ENCODE results near the gene CYTH1.

The CYTH1 gene, protein sequence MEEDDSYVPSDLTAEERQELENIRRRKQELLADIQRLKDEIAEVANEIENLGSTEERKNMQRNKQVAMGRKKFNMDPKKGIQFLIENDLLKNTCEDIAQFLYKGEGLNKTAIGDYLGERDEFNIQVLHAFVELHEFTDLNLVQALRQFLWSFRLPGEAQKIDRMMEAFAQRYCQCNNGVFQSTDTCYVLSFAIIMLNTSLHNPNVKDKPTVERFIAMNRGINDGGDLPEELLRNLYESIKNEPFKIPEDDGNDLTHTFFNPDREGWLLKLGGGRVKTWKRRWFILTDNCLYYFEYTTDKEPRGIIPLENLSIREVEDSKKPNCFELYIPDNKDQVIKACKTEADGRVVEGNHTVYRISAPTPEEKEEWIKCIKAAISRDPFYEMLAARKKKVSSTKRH

DNA sequence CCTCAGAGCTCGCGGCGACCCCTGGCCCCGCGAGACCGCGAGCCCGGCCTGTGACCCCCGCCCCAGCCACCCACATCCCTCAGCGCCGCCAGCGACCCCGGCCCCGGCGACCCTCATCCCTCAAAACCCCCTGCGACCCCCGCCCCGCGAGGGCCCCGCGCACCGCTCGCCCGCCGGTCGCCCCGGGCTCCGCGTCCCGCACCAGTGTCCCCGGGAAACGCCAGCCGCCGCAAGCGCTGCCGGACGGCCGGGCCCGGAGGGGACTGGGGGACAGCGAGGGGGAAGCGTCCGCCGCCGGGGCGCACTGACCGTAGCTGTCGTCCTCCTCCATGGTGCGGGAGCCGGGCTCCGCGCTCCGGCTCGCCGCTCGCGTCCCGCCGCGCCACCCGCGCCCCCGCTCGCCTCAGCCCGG lies at the start of gene CYTH1:
Gene CYTH1 (minus strand): TSS at position 381 of the 412 bp plus-strand sequence. CDS start 50 bp downstream, at position 331.
- no peak for DNase-seq

DNA sequence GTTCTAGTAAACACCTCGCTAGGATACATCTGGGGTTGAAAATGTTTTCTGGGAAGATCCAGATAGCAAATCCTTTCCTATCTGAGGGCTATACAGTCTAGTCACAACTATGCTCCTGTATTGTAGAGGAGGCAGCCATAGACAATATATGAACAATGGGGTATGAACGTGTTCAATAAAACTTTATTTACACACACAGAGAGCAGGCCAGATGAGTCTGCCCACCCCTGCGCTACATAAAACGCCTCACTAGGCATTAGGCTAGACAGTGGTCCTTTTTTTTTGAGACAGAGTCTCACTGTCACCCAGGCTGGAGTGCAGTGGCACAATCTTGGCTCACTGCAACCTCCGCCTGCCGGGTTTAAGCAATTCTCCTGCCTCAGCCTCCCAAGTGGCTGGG lies 47.4 kb upstream of the CYTH1 start:
- DNase-seq, result no peak

DNA sequence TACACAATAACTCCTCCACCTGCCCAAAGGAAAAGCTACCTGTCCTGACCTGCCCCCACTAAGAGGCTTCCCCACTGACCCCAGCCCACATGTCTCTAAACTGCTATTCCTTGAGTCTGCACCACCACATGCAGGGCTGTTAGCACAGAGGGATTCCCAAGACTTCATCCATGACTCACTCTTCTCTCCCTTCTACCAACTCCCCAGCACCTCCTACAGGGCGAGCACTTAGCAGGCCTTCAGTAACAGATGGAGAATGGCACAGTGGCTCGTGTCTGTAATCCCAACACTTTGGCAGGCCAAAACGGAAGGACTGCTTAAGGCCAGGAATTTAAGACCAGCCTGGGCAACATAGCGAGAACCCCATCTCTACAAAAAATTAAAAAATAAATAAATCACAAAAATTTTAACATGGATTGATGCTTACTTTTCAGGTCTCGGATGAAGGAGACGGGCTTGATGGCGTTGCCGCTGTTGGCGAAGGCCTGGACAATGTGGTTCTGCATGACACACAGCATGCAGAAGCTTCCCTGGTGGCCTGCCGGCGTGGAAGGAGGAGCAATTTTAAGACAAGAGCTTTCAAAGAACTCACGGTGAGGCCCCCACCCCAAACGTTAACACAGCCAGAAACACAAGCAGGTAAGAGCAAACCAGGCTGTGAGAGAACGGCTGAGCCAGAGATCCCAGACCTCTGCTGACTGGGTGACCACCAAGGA lies 46.6 kb upstream of the CYTH1 start:
- DNase-seq, result peak; percentile 49

DNA sequence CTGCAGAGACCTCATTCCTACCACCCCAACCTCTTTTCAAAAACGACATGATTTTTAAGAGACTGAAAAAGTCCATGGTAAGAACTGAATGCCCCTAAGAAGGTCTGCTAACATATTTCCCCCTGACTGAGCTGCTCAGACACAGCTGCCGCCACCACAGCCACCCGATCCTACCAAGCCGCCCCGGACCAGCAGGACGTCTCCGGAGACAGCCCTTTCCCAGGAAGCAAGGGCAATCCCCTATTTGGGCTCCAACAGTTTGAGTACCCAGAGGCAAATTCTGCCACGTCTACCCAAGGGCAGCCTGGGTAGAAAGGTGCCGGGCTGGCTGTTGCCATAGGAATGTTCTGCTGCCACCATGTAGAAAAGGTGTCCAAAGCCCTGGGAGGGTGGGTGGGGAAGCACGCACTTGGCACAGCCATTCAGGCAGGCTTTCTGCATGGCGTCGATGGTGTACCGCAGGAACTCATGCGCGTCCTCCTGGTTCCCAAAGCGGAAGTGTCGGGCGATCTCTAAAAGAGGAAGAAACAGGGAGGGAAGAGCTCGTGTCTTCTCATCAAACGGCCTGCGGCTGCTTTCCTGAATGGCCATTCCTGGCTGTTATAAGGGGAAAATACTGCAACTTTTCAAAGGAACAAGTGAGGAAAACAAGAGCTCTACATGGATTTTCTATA lies 44.9 kb upstream of the CYTH1 start:
- DNase-seq, result peak; percentile 83

DNA sequence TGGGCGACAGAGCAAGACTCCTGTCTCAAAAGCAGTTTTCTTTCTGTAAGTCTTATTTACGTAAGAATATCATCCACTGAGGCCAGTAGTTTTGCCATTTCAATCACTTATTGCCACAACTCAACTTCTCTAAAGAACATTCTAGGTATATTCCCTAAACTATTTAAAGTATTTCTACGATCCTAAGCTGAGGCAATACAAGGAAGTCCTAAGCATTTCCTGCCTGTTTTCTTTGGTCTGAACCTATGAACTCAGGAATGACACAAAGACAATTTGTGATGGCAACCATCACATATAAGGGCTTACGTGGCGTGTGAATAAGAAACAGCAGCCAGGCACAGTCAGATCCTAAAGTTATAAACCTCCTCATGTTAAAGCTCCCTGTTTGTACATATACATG lies 44.3 kb upstream of the CYTH1 start:
- no peak for DNase-seq

DNA sequence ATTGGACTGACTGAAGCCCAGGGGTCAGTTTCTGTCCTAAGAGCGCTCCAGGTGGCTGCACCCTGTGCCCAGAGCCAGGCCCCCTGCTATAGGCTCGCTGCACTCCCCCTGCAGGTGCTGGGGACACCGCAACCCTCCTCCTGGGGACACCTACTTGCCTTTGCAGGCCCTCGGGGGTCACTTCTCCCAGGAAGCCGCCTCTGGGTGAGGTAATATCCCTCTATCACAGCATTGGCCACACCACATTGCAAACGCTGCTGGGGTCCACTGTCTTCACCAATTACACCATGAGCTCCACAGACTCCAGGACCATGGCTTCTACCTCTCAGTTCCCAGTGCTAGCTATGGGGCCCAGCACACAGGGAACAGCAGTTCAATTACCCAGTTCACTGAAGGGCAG lies 43.6 kb upstream of the CYTH1 start:
- no peak for DNase-seq

DNA sequence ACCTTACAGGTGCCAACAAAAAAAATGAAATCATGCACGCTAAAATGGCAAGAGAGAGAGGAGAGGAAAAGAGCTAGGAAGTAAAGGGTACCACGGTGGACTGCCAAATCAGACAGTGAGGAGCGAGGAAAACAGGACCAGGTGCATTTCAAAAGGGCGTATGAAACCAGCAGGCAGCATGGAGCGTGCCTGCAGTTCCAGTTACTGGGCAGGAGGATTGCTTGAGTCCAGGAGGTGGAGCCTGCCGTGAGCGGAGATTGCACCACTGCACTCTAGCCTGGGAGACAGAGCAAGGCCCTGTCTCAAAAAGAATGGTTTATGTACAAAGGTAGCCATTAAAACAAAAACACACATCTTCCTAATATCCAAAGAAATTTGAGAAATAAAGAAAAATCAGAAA lies 42.2 kb upstream of the CYTH1 start:
- DNase-seq, result no peak

DNA sequence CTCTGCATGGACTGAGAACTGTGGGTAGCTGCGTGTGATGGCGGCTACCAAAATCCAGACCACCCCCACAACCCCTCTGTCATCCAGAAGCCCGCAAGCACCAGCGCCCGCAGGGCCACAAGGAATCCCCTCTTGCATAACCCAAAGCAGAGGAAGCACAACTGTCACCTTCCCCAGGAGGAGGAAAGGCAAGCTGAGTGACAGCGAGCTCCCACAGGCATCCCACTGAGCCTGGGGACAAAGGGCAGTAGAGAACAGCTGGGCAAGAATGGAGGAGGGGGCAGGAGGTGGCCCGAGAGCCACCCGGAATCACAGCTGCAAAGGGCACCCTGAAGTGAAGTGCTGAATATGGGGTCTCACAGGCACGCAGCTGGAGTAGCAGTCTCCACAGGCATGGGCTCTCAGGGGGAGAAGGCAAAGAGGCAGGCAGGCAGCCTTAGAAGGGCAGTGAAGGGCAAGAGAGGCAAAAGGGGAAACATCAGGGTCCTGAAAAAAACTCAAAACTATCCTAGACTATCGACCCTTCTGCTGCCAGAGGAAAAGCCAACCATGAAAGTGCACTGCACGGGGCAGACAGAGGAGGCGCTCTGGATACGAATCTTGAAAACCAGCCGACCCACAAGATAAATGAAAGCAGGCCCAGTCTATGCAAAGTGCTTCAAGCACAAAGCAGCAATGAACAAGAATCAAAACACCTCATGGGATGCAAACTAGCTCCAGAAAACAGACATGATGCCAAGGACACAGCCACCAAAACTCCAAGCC lies 41.4 kb upstream of the CYTH1 start:
- no peak for DNase-seq

DNA sequence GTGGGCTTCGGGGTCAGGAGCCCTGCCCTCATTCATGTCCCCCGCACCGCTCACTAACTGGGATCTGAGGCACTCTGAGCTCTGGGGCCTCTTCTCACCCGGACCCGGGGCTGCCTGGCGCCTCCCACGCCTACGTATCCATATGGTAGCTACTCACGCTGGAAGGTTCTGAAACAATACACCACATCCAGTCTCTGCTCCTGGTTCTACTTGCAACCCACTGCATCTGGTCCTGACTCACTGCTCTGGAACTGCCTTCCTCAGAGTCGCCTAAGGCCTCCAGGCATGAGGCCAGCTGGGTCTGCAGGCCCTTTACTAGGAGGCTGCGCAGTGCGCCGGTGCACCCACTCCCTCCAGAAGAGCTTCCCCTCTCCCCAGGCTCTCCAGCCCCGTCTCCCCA lies 40.5 kb upstream of the CYTH1 start:
- DNase-seq, result no peak

DNA sequence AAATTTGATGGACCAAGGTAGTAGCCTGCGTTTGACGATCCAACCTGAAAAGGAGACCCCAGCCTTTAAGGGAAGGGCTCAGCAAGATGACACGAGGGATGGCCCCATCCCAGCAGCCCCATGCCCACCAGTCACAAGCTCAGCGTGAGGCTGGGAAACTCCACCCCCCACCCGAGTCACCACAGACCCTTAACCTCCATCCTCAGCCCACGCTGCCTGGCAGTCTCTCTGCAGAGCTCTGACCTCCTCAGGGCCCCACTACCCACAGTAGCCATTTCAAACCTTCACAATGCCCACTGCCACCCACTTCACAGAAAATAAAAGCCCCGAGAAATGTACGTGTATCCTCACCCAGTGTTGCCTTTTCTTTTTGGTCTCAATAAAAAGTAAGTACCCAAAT lies 39.9 kb upstream of the CYTH1 start:
- DNase-seq, result no peak

DNA sequence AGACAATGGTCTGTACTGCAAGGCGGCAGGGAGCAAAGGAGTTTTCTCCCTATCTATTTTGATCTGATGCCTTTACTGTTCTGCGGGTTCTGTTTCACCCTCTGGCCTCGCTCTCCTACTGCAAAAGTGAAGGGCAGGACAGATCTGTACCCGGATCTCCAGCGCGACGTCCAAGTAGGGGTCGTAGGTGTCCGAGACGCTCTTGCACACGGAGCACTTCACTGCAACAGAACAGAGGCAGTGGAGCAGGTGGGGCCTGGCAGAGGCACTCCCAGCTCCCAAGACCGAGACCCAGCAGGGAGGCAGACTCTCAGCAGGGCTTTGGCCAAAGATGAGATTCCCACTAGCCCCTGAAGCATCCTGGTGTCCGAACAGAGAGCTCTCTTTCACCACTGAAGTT lies 38.8 kb upstream of the CYTH1 start:
- DNase-seq, result no peak

DNA sequence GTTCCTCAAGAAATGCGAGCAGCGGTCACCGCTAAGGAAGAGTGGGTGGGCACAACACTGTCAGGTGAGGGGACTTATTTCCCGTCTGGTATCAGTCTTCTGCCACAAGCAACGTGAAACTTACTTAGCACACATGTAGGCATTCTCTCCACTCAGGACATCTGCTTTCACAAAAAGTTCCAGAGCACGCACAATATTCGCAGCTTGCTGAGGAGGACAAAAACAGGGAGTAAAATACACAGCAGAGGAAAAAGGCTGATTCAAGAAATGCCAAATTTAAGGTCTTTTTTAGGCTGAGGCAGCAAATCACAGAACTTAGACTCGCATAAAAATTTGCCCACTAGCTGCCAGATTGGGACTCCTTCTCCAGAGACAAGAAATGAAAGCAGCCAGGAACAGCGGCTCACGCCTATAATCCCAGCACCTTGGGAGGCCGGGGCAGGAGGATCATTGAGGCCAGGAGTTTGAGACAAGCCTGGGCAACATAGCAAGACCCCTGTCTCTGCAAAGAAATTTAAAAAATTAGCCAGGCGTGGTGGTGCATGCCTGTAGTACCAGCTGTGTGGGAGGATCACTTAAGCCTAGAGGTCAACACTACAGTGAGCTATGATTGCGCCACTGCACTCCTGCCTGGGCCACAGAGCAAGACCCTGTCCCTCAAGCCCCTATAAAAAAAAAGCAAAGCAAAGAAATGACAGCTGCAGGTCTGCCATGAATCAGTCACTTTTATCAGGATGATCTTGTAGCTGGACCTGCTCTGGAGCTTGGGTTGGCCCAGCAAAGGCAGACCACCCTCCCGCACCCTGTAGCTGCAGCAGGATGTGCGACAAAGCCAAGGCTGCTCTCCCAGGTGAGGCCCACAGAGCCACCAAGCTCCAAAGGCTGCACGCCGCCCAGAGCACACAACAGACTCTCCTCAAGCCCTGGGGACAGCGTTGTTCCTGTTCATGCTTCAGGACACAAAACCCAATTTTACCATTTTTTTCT lies 38.0 kb upstream of the CYTH1 start:
- DNase-seq, result no peak

DNA sequence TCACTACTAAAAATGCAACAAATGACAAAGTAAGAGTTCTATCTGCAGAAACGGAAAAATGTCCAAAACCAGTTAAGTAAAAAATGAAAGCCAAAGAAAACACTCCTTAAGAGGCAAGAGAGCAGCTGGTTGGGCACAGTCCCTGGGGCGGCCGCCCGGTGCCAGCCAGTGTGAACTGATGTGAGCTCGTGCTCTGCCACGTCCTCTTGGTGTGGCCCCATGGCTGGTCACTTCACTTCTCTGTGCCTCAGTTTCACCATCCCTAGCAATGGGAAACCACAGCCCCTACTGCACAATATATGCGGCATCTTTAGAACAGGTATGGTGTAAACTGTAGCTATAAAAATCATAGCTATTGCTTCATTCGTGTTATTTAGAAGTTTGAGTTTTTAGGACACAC lies 37.3 kb upstream of the CYTH1 start:
- DNase-seq, result no peak

DNA sequence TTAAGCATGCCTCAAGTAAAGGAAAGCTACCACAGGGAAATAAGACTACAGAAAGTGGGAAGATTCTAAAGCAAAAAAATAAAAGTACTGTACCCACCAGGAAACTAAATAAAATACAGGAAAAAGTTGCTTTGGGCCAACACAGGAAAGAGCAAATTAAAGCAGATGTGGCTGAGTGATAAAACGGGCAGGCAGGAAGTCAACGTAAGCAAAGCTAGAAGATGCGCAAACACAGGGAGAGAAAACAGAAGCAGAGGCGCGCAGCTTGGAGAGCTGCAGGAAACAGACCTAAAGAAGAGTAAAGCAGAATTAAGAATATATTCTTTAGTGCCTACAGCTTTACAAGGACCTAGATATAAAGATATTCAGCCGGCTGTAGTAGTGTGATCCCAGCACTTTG lies 36.9 kb upstream of the CYTH1 start:
- no peak for DNase-seq

DNA sequence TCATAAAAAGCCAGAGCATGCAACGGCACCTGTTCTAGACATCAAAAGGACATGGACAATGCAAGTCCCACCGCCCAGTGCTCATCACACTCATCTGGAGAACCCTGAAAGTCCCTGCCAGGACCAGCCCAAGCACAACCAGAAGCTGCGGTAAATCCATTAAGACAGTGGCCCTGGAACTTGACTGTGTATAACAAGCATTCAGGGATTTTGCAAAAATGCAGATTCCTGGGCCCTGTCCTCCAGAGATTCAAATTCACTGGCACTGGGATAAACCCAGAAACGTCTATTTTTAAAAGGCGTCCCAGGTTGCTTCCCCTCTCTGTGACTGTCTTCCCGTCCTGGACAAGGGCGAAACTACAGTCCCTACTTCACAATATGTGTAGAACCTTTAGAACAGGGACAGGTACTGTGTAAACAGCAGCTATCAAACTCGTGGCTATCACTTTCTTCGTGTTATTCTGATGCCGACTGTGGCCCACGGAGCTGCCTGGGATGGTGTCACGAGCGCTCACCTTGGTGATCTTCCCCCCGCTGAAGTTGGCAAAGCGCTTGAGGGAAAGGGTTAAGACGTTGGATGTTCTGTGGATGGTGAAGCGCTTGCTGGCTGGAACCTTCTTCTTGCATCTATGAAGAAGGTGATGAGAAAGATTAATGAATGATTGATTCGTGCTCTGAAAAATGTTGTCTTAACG lies 36.2 kb upstream of the CYTH1 start:
- DNase-seq, result no peak

DNA sequence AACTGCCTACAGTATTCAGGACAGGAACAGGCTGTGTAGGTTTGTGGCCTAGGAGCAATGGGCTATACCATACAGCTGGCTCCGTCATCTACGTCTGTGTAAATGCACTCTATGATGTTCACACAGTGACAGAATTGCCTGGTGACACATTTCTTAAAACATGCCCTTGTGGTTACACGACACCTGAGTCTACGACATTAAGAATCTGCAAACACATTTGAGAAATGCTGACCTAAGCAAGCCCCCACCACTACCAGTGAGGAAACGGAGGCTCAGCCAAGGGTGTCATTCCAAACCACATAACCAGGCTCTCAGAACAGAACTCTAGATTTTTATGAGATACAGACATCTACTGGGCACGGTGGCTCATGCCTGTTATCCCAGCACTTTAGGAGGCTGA lies 35.0 kb upstream of the CYTH1 start:
- DNase-seq, result no peak

DNA sequence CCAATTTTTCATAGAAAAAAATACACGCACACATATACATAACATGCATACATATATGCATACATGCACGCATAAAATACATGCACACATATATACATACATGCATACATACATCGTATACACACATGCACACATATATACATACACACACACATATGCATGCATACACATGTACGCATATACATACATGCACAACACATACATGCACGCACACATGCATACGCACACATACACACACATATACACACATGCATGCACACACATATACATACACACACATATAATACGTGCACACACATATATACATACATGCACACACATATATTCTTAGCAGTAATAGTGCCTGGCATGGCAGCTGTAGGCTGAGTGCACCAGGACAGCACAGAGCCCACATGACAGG lies 33.6 kb upstream of the CYTH1 start:
- no peak for DNase-seq

DNA sequence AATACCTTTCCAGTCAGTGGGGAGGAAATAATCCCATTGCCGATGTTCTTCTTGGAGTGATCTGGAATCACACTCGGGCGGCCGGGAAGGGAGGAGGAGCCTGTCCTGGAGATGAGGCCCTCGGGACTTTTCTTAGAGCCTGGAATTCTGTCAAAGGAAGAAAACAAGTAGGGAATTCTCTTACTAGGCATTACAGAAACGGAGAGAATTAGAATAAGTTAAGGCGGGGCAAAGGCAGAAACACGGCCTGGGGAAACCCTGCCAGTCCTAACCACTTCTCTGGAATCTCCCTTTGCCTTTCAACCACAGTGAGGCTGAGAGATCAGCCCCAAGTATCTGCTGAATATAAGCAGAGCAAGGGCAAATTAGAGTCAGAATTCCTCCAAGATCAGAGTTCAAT lies 30.8 kb upstream of the CYTH1 start:
- DNase-seq, result no peak

DNA sequence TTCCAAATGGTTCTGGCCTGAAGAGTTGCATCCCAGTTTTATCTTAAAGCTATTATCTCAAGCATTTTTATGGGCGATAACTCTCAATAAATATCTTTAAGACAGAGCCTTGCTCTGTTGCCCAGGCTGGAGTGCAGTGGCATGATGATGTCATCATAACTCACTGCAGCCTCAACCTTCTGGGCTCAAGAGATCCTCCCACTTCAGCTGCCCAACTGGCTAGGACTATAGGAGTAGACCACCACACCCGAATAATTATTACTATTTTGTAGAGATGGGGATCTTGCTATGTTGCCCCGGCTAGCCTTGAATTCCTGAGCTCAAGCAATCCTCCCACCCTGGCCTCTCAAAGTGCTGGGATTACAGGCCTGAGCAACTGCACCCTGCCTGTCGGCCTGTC lies 26.1 kb upstream of the CYTH1 start:
- no peak for DNase-seq

DNA sequence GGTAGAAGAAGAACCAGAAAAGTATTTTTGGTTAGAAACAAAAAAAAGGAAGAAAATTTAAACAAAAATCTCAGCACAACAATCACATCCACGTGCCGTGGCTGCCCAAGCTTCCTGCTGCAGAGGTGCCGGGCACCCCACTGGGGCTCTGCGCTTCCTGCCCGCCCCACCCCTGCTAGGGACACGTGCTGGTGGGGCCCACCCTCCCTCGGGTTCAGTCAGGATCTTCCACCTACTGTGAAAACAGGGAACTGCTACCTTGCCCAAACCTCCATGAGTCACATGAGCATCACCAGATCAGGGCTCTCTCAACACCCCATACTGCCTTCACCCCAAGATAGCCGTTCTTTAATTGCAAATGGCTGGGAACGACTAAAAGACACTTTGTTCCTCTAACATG lies 24.4 kb upstream of the CYTH1 start:
- no peak for DNase-seq

DNA sequence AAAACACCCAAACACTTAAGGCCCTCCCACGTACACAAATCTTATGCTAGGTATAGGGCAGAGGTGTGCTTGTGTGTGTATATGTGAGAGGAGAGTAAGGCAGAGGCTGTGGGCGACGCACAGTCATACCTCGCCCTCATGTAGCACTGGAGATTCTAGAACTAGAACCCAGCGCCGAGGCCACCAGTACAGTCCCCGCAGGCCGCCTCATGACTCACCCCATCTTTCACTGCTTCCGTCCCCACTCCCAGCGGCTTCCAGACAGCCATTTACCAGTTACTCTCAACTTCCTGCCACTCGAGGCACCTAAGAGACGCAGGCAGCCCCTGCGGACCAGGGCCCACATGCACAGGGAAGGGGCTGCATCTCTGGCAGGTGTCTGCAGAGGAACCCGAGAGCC lies 23.2 kb upstream of the CYTH1 start:
- DNase-seq, result no peak
